GM19238 (cell line): ENCODE measurements around the gene ZCCHC18.
"Not testable (repeated sequence)": the region's sequence is repeated elsewhere in the genome, so short reads cannot be mapped to it uniquely, and the experiment has no call there.

ENCODE experiments used
- DNase-seq: peaks from one replicate; pipeline ENCODE4 v3.0.0; 2011; ENCODE audit warnings: low spot score; ENCODE audit not compliant: insufficient read length

Gene ZCCHC18

DNA sequence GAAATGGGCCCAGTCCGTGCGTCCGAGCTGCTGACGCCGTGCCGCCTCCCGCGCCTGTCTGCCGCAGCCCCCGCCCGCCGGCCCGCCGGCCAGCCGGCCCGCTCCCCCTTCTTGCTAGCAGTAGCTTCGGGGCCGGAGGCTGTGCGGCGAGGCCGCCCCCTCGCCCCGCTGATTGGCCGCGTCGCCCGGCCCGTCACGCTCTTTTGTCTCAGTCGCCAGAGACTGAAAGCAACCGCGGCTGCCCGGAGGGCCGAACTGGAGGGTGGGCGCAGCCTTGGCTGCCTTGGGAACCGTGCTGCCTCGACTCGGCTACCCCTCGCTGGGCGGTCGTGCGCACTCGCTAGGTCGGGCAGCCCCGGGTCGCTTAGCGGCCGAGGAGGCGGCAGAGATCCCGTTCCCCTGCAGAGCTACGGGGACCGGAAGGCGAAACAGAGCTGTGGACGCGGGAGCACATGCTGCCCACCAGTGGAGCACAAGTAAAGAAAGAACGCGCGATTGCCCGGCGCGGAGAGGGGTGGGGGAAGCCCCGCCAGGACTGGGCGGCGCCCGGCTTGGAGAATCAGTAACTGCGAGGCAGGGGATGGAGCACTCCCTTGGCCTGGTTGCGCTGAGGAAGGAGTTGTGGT lies at the start of gene ZCCHC18:
TSS of gene ZCCHC18 (plus strand) at position 198 of the 626 bp plus-strand sequence. CDS start 1,589 bp downstream, outside the sequence.
- DNase-seq = peak; percentile 47

DNA sequence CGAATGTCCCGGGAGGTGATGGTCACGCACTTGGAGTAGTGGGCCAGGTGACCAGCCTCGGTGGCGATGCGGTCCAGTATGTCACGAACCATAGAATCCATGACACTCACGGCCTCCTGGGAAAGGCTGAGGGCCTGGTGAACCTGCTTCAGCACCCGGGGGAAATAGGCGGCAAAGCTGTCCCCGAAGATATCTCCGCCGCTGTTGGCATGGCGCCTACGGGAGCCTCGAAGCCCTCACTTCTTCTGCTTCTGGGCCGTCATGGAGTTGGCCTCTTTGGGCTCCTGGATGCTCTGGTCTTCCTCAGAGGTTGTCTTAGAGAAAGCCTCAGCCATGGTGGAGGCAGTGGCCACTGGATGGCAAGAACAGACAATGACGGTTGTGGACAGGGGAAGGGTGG lies 49.7 kb upstream of the ZCCHC18 start:
- DNase-seq = not testable (repeated sequence)

DNA sequence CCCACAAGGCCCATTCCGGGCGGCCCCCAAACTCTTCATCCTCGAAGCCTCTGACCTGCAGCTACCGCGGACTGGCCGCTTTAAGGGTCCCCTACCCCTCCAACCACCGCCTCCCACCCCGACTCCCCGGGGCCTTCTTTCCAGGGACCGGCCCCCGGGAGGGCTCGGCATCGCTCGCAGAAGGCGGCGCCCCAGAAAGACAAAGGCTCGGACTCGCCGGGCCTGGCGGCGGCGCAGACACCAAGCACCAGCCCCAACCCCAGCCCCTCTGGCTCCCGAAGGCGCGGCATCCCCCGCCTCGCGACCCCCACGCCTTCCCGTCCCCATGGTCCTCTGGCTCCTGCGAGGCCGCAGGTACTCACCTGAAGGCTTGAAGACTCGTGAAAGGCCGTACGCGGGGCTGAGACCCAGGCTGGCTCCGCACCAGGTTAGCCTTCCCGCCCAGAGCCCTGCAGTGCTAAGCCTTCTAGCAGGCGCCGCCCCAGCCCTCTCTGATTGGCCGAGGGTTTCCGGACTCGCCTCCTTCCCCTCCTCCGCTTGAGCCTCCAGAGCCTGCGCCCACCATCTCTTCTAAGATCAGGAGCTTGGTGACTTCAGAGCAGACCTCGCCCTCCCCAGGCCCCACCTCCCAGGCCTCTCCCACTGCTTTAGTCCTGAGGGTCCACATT lies 36.4 kb upstream of the ZCCHC18 start, which contains the start of gene TMSB15C:
TSS of gene TMSB15C (minus strand) at position 459 of the 668 bp plus-strand sequence.
- DNase-seq = not testable (repeated sequence)

DNA sequence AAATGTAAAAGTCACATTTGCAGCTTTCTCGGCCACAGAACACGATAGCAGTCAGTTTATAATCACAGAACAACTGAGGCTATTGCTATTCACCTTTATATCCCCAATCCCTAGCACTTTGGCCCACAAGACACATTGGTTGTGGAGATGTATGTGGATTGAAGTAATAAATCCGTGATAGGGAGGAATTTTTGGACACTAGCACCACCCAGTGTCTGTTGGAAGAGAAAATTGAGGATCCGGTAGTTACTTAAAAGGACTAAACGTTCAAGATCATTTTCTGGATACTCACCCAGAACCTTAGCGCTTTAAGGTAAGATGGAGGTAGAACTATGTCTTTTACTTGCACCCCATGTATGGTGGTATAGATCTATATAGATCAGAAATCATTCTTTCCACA lies 34.5 kb upstream of the ZCCHC18 start:
- not testable (repeated sequence) for DNase-seq

DNA sequence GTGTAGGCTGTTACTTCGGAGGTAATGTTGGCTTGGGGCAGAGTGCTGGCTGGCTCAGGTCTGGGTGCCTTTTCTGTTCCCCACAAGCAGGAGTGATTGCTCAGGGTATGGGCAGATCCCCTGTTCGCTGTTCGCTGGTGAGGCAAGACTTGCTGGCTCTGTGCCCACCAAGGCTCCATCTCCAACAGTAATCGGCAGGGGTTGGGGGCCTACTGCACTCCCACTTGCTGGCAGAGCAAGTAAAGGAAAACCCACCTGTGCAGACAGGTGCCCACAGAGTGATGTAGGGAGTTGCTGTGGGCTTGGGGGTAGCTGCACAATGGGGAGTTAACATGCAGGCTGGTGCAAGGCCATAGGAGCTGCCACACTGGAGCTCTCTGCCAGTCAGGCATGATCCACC lies 28.3 kb upstream of the ZCCHC18 start:
- no peak for DNase-seq

DNA sequence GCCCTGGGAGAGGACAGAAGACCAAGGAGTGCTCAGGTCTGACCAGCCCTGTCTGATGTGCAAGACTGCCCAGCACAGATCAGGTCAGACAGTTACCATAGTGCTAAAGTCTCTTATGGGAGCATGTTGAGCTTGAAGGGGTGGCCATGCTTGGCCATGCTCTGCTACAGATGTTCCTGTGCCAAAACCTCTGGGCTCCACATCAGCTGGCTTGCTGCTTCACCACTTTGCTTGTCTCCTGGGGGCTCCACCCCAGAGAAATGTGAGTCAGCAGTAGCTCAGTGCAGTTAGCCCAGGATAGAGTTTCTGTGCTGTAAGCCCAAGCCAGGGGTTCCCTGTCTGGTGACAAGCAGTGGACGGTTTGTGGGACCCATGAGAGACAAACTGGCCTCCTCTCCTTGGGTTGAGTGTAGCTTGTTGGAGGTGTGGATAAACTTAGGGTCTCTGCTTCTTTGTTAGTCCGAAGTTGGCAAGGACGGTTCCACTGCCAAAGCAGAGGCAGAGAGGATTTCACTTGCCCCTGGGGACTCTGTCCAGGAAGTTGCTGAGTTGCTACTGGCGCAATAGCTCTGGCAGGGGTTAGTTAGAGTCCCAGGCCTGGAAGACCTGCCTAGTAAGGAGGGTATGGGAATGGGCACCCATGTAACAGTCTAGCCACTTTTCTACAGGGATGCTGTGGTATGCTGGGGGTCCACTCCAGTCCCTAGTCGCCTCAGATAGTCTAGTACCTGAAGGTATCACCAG lies 27.6 kb upstream of the ZCCHC18 start:
- DNase-seq = no peak

DNA sequence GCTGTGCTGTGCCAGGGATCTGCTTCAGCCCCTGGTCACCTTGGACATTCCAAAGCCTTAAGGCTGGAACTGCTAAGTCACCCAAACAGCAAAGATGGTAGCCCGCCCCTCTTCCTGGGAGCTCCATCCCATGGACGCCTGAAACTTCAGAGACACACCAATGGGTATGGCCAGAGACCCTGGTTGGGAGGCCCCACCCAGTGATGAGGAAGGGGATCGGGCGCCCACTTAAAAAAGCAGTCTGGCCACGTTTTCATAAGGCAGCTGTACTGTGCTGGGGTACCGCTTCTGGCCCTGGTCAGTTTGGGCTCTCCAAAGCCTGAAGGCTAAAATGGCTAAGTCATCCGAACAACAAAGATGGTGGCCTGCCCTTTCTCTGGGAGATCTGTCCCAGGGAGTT lies 26.8 kb upstream of the ZCCHC18 start:
- DNase-seq = no peak

DNA sequence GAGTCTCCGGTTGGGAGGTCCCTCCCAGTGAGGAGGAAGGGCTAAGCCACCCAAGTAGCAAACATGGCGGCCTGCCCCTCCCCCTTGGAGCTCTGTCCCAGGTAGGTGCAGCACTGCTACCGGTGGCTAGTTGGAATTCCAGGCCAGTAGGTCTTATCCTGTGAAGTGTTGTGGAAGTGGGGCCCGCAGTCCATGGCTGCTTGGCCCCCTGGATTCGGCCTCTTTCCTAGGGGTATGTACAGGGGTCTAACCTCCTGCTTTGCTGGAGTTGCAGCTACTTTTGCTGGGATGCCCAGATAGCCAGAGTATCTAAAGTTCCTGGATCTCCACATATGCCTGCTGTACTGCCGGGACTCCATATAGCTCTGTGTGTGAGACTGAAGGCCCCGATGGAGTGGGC lies 26.4 kb upstream of the ZCCHC18 start:
- no peak for DNase-seq

DNA sequence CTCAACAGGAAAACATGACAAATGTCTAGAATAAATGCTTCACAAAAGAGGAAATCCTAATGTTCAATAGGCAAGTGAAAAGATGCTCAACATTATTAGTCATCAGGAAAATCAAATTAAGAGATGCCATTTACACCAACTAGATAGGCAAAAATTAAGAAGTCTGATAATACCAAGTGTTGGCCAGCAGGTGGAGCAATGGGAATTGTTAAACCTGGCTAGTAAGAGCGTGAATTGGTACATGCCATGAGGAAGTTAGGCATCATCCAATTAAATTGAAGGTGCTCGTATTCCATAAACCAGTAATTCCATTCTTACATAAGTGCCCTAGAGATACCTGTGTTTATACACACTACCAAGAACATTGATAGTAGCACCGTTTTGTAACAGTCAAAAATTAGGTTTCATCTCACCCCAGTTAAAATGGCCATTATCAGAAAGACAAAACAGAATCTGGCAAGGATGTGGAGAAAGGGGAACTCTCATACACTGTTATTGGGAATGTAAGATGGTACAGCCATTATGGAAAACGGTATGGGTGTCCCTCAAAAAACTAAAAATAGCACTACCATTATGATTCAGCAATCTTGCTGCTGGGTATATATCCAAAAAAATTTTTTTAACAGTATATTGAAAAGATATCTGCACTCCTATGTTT lies 14.0 kb upstream of the ZCCHC18 start:
- peak; percentile 20 for DNase-seq

DNA sequence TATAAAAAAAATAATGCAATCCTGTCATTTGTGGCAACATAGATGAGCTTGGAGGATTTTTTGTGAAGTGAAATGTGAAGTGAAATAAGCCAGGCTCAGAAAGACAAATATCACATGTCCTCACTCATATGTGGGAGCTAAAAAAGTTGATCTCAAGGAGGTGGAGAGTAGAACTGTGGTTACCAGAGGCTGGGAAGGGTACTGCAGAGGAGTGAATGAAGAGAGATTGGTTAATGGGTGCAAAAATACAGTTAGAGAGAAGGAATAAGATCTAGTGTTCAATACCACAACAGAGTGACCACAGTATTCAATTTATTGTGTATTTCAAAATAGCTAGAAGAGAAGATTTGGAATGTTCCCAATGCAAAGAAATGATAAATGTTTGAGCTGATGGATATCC lies 13.4 kb upstream of the ZCCHC18 start:
- no peak for DNase-seq

DNA sequence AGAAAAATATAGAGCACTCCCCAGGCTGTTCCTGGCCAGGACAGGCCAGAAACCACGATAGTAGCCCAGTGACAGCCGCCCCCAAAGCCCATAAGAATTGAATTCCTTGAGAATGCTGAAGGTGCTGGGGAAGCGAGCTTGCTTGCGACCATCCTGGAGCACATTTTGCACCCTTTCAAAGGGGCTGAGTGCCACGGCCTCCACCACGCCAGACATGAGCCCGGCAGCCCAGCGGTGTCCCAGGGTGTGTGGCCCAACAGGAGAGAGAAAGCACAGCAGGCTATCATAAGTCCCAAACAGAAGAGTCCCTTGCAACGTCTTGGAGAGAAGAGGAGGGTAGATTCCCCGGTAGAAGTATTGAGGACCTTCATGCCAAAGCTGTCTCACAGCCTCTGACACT lies 7.6 kb upstream of the ZCCHC18 start:
- DNase-seq = no peak

DNA sequence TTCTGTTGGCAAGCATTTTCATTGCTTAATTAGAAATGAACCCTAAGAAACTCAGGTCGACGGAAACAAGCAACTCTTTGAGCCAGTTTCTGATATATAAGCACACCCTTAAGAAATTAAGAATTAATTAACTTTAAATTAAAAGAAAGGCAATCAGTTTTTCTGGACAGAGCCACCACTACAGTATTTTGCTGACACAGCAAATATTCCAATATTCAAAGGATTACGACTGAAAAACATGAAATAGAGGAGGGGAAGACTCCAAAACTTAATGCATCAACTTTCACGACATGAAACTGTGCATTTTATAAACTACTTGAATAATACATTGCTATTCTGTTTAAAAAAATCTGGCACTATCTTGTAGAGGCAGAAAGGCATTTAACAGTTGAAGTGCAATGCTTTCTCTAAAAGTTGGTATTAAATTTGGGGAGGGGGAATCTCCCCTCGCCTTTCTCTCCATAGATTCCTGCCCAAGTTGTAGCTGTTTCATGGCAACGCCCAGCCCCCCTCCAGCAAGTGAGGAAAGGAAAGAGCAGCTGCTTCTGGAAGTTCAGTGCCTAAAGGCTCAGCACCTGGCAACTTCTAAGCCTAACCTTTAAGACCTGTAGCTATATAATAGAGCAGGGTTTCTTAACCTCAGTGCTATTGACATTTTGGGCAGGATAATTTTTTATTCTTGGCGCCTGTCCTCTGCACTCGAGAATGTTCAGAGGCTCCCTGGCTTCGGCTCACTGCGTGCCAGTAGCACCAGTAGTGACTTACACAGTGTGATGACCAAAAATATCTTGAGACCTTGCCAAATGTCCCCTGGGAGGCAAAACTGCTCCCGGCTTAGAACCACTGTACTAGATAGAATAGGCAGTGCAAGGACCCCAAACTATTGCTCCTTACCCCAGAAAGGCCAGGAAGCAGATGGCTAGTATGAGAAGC lies 6.7 kb upstream of the ZCCHC18 start:
- no peak for DNase-seq

DNA sequence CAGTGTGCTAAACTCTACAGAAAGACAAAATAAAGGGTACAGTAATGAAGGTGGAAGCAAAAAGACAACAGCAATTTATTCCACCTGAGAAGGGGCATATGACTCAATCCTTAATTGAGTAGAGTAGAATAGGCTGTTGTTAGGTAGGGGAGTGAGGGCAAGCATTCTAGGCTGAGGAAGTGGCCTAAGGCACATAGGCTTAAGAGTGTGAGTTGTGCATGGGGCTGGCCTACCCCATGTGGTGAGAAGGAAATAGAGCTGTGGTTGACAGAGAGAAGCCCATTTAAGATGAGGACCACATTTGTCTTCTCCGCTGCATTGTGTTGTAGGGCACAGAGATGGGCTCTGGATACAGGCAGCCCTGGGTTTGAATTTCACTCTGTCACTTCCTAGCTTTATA lies 3.4 kb upstream of the ZCCHC18 start:
- no peak for DNase-seq

DNA sequence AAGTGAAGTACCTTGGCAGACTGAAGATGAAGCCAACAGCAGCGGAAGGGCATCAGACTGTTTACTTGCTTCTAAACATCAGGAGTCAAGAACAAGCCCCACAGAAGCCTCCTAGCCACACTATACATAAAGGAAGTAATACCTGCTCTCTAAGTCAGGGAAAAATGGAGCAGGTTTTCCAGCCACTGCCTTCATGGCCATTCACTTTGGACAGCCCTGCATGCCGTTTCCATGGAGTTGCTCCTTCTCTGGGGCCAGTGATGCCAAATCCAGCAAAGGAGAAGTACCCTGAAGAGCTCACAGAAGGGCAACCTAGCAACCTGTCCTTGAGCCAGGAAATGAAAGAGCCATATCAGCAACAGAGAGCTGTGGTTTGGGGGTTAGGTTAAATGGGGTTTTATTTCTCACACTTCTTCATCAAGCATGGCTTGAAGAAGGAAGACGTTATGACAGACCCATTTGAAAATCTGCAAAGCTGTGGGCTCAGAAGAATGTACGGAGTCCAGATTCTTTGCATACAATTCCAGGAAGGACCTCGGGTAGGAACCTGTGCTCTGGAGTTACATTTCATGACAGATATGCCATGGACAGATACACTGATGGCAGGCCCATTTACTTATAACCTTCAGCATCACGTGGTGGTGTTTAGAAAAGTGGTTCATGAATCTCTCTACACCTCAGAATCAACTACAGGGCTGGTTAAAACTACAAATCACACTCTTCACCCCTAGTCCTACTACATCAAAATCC lies 1.7 kb upstream of the ZCCHC18 start:
- not testable (repeated sequence) for DNase-seq

DNA sequence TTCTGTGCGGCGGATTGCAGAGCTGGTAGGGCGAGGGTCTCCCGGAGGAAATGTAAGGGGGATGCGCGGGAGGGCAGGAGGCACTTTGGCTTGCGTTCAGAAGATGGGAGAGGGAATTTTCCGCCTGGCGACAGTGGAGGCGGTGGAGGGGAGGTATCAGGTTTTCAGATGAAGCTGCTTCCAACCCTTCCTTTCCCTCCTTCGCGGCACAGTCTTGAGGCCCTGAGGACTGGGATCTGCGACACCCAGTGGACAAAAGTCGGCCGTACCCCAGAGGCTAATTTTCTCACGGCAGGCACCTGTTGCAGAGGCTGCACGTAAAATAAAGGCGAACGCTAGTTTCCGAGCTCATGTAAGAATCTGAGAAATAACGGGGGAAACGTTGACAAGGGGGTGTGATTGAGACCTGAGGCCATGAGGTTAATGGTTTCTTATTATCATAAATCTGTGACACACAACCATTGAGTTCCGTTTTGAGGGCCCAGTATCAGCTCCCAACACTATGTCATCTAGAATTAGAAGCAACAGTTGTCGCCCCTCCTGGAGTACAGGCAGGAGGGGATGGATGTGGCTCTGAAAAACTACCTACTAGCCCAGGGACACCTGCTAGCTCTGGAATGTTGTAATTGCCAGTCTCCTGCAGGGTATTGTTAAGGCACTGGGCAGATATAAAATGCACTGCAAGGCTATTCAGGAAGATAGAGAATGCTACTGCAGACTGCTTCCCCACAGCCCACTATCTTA lies 1.1 kb downstream of the ZCCHC18 start:
- no peak for DNase-seq

DNA sequence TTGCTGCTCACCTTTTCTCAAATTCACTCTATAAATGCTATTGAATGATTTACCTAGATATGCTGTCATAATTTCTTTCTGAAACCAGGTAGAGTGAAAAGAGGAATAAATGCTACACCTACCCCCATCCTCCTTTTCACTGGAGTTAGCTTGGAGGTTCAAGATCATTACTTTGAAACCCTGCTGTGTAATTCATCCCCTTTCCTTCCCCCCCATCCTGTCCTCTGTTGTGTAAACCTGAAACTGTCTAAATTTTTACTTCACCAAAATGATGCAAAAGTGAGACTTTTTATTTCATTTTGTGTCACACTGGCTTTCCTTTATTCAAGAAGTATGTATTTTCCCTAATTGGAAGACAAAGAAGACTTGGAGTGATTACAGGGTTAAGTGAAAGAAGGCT lies 5.4 kb downstream of the ZCCHC18 start:
- no peak for DNase-seq

DNA sequence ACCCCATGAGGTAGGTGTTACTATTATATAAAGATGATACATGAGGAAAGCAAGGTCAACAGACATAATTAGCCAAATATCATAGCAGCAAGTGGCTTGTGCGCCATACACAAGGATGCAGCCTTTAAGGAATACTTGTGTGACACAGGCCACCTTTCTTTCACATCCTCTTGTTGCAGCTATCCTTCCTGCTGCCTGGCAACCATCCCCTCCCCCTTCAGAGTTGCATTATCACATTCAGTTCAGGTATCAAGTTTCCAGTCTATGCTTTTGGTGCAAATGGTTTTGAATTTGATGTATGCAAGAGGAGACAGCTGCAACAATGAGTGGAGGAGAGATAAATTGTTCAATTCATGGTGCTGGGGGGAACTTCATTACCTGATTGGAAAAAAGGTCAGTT lies 6.4 kb downstream of the ZCCHC18 start:
- no peak for DNase-seq

DNA sequence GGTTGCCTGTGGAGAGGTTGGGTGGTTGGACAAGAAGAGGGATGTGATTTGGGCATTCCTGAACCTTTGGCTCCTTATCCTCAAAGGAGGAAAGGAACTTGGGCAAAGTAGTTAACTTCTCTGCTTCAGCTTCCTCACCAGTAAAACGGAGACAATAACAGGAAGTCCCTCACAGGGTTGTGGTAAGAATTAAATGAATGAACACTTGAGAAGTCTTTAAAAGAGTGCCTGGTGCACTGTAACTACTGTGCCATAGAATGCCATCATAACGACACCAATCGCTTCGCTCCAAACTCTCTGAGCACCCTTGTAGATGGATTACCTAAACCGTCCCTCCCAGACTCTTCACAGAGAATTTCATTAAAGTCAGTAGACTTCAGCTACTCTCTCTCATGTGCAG lies 10.5 kb downstream of the ZCCHC18 start:
- no peak for DNase-seq

DNA sequence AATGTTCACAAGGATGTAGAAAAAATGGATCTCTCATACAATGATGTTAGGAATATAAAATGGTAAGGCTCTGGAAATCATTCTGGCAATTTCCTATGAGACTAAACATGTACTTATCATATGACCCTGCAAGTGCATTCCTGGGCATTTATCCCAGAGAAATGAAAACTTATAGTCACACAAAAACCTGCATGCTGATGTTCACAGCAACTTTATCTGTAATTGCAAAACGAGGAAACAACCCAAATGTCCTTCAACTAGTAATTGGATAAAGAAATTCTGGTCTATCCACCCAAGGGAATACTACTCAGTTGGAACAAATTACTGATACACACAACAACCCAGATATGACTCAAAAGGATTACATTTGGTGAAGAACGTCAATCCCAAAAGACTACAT lies 14.5 kb downstream of the ZCCHC18 start:
- DNase-seq = no peak
